NB4 (cell line): ENCODE results near the gene COA1.

ENCODE experiments used
- DNase-seq: peaks from one replicate; pipeline ENCODE4 v3.0.0; 2010; ENCODE audit warnings: low read depth
- H3K4me3 ChIP-seq: one replicate; pipeline ENCODE4 v1.5.1; 2011; ENCODE audit warnings: mild to moderate bottlenecking, low read depth, low read length, moderate library complexity
- MYC ChIP-seq: IDR thresholded peaks from 2 replicates; pipeline ENCODE4 v1.6.1; 2011; ENCODE audit warnings: low read depth, low read length
- POLR2A ChIP-seq: IDR thresholded peaks from 2 replicates; pipeline ENCODE4 v1.6.1; 2011; ENCODE audit warnings: mild to moderate bottlenecking; ENCODE audit not compliant: insufficient read length; ENCODE audit errors: extremely low read depth
- TF ChIP-seq, protein P1 (sequence below): IDR thresholded peaks from 2 replicates; pipeline ENCODE4 v1.6.1; 2011; ENCODE audit warnings: low read depth, low read length
- TF ChIP-seq, protein P2 (sequence below): IDR thresholded peaks from one replicate; pipeline ENCODE4 v1.5.1; 2012; ENCODE audit warnings: low read depth, low read length

The COA1 gene

DNA sequence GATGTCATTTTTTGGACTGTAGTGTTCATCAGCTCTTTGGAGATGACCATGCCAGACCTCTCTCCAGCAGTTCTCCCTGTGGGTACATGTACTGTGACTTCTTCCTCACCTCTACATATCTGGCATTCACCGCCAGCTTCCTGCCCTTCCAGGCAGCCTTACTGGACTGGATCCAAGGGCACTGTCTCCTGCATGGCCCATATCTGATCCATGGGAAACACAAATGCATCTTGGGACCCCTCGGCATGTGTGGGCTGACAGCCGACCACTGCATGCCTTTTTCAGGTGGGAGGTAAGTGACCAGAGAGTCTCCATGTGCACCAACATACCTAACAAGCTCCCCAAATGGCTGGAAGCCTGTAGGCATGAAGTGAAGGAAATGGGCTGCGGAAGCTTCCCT is 25.3 kb upstream of the COA1 start:
- TF ChIP-seq, protein P1, sequence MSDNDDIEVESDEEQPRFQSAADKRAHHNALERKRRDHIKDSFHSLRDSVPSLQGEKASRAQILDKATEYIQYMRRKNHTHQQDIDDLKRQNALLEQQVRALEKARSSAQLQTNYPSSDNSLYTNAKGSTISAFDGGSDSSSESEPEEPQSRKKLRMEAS, result no peak
- no peak for TF ChIP-seq POLR2A
- TF ChIP-seq, protein P2, sequence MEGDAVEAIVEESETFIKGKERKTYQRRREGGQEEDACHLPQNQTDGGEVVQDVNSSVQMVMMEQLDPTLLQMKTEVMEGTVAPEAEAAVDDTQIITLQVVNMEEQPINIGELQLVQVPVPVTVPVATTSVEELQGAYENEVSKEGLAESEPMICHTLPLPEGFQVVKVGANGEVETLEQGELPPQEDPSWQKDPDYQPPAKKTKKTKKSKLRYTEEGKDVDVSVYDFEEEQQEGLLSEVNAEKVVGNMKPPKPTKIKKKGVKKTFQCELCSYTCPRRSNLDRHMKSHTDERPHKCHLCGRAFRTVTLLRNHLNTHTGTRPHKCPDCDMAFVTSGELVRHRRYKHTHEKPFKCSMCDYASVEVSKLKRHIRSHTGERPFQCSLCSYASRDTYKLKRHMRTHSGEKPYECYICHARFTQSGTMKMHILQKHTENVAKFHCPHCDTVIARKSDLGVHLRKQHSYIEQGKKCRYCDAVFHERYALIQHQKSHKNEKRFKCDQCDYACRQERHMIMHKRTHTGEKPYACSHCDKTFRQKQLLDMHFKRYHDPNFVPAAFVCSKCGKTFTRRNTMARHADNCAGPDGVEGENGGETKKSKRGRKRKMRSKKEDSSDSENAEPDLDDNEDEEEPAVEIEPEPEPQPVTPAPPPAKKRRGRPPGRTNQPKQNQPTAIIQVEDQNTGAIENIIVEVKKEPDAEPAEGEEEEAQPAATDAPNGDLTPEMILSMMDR, result no peak
- TF ChIP-seq MYC, result no peak
- no peak overlapping the region for H3K4me3 ChIP-seq
- no peak for DNase-seq

DNA sequence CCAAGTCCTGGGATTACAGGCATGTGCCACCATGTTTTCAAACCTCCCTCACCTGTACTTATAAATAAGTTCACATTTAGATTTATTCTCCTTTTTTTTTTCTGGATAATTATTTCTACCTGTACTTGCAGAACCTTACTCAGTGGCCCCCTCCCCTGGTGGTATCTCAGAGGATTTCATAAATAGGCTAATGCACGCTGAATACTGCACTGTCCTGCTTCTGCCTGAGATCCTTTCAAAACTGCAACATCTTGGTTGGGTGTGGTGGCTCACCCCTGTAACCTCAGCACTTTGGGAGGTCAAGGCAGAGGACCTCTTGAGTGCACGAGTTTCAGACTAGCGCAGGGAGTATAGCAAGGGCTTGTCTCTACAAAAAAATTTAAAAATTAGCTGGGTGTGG is 24.5 kb upstream of the COA1 start:
- no peak for DNase-seq
- TF ChIP-seq, protein P1, result no peak
- TF ChIP-seq, protein P2, result no peak
- no peak overlapping the region for H3K4me3 ChIP-seq

DNA sequence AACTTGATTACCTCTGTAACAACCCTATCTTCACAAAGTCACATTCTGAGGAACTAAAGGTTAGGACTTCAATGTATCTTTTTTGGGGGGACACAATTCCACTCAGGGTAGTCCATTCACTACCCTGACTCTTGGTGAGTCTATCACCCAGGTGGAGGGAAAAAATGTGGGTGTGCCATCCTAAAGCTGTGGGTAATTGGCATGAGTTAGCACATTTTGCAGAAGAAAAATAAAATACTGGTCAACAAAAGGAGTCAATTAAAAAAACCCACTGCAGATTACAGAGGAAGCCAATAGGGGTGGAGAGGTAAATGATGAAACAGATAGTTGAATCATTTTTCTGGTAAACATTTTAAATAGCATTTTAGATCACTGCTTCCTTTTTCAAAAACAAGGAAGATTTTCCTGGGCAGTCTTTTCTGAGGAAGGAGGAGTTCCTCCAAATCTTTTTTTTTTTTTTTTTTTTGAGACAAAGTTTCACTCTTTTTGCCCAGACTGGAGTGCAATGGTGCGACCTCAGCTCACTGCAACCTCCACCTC is 24.0 kb upstream of the COA1 start:
- TF ChIP-seq MYC, result no peak
- TF ChIP-seq, protein P2, result no peak
- TF ChIP-seq, protein P1, result no peak
- no peak for DNase-seq

DNA sequence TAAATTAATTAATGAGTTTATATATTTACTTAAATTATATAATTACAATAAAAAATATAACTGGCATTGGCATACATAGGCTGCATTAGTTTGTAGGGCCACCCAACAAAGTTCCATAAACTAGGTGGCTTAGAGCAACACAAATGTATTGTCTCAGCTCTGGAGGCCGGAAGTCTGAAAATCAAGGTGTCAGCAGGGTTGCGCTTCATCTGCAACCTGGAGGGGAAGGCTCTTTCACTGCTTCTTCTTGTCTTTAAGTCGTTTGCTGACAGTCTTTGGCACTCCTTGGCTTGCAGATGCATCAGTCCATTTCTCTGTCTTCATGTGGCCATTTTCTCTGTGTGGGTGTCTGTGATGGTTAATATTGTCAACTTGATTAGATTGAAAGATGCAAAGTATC is 23.1 kb upstream of the COA1 start:
- no peak for DNase-seq
- TF ChIP-seq, protein P1, result no peak
- TF ChIP-seq MYC (no peak), POLR2A (no peak)
- TF ChIP-seq, protein P2, result no peak

More for the DNA sequence above, 24.0 kb upstream of the COA1 start:
- H3K4me3 ChIP-seq, result no peak overlapping the region

DNA sequence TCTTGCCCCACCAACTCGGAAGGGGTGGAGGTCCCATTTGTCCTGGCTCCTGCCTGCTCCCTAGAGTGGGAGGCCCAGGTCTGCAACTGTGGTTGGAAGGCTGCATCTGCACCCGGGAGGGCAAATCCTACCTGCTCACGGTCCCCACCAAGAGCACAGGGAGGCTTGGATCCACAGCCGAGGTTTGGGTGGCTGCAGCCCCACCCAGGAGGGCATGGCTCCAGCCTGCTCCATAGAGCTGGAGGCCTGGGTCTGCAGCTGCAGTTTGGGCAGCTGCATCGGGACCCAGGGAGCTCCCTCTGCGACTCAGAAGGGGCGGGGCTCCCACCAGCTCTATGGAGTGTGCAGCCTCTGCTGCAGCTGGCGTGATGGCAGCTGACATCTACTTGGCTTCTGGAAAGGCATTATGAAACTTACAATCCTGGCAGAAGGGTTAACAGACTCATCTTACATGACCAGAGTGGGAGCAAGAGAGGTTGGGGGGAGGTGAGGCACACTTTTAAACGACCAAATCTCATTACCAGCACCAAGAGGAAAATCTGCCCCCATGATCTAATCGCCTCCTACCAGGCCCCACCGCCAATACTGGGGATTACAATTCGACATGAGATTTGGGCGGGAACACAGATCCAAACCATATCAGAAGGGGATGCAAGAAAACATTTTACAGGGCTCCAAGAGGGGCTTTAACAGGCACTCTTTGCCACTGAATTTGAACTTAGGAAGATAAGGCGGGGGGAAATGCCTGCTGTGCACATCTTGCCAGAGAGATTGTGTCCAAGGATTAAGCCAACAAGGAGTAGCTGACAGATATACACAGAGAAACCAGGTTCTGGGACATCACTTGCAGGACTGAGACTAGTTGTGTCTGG is 20.9 kb upstream of the COA1 start:
- TF ChIP-seq, protein P2, result no peak
- TF ChIP-seq, protein P1, result no peak
- TF ChIP-seq POLR2A, result no peak
- TF ChIP-seq MYC, result no peak
- no peak overlapping the region for H3K4me3 ChIP-seq
- DNase-seq, result peak; percentile 39

More for the DNA sequence above, 23.1 kb upstream of the COA1 start:
- H3K4me3 ChIP-seq, result no peak overlapping the region
